Liver (tissue), 9 donors: Measurements from ENCODE around the gene TLCD3A. TPM values are rescaled to one million over a fixed set of nuclear protein-coding genes. Genes with fewer than 3 reads are reported as not detected.

Experiments used
- DNase-seq: peaks from one replicate; pipeline ENCODE4 v3.0.0-alpha.2; 2017; ENCODE audit warnings: low spot score
- H3K27ac ChIP-seq, 2 donors: one replicate each; pipeline ENCODE4 v1.7.0; 2013; ENCODE audit warnings: inconsistent platforms in 2 of 2, low read length in 2 of 2, control low read depth in 1 of 2, low read depth in 1 of 2, mild to moderate bottlenecking in 1 of 2
- H3K27me3 ChIP-seq, 4 donors: one replicate each; pipeline versions ENCODE4 v1.6.1 to v1.7.0; 2013; ENCODE audit warnings: low read length in 3 of 4, inconsistent platforms in 1 of 4, mild to moderate bottlenecking in 1 of 4, moderate library complexity in 1 of 4; ENCODE audit not compliant: control insufficient read depth in 4 of 4, insufficient read depth in 4 of 4
- H3K36me3 ChIP-seq, 4 donors: one replicate each; pipeline versions ENCODE4 v1.6.1 to v1.7.0; 2013; ENCODE audit warnings: low read length in 3 of 4, mild to moderate bottlenecking in 3 of 4, low read depth in 1 of 4, moderate library complexity in 1 of 4; ENCODE audit not compliant: control insufficient read depth in 4 of 4, insufficient read depth in 3 of 4
- H3K4me1 ChIP-seq, 4 donors: one replicate each; pipeline versions ENCODE4 v1.6.1 to v1.7.0; 2013; ENCODE audit warnings: low read length in 3 of 4, mild to moderate bottlenecking in 3 of 4, moderate library complexity in 1 of 4; ENCODE audit not compliant: control insufficient read depth in 4 of 4, insufficient read depth in 4 of 4
- H3K4me3 ChIP-seq, 3 donors: one replicate each; pipeline versions ENCODE4 v1.6.1 to v1.7.0; 2013; ENCODE audit warnings: low read length in 3 of 3, control low read depth in 1 of 3, low read depth in 1 of 3, mild to moderate bottlenecking in 1 of 3
- H3K9ac ChIP-seq, 2 donors: one replicate each; pipeline ENCODE4 v1.7.0; 2013; ENCODE audit warnings: low read length in 2 of 2, mild to moderate bottlenecking in 2 of 2, moderate library complexity in 2 of 2, control low read depth in 1 of 2, low read depth in 1 of 2
- H3K9me3 ChIP-seq, 4 donors: one replicate each; pipeline versions ENCODE4 v1.6.1 to v1.7.0; 2013; ENCODE audit warnings: low read length in 3 of 4; ENCODE audit not compliant: control insufficient read depth in 4 of 4
- CTCF ChIP-seq: fragments of 150-350 bp; IDR thresholded peaks from 2 replicates; pipeline ENCODE4 v1.5.1; 2017; ENCODE audit warnings: improper control_type of control experiment, low read depth, low read length; ENCODE audit not compliant: missing input control
- EGR1 ChIP-seq, 2 donors: IDR thresholded peaks; 2 replicates each; pipeline ENCODE4 v1.6.1; 2016 to 2018; ENCODE audit warnings: antibody characterized with exemption in 2 of 2, low read depth in 2 of 2
- FOXA1 ChIP-seq: IDR thresholded peaks from 2 replicates; pipeline ENCODE4 v1.6.1; 2016; ENCODE audit warnings: antibody characterized with exemption
- GABPA ChIP-seq, 2 donors: IDR thresholded peaks in 1 of 2; conservative IDR thresholded peaks in 1 of 2; 2 replicates each; pipeline ENCODE4 v1.6.1; 2016; ENCODE audit warnings: antibody characterized with exemption in 2 of 2, mild to moderate bottlenecking in 1 of 2, moderate library complexity in 1 of 2
- HNF4G ChIP-seq: IDR thresholded peaks from 2 replicates; pipeline ENCODE4 v1.6.1; 2016; ENCODE audit warnings: antibody characterized with exemption
- JUND ChIP-seq, 2 donors: IDR thresholded peaks; 2 replicates each; pipeline ENCODE4 v1.6.1; 2016; ENCODE audit warnings: antibody characterized with exemption in 2 of 2
- MAX ChIP-seq: IDR thresholded peaks from 2 replicates; pipeline ENCODE4 v1.6.1; 2016; ENCODE audit warnings: antibody characterized with exemption
- RXRA ChIP-seq, 2 donors: IDR thresholded peaks; 2 replicates each; pipeline ENCODE4 v1.6.1; 2017 to 2018; ENCODE audit warnings: antibody characterized with exemption in 2 of 2, mild to moderate bottlenecking in 1 of 2
- SP1 ChIP-seq: IDR thresholded peaks from 2 replicates; pipeline ENCODE4 v1.6.1; 2018; ENCODE audit warnings: antibody characterized with exemption, mild to moderate bottlenecking
- TAF1 ChIP-seq: conservative IDR thresholded peaks from 2 replicates; pipeline ENCODE4 v1.6.1; 2016; ENCODE audit warnings: antibody characterized with exemption, mild to moderate bottlenecking
- YY1 ChIP-seq: IDR thresholded peaks from 2 replicates; pipeline ENCODE4 v1.6.1; 2016; ENCODE audit warnings: antibody characterized with exemption, mild to moderate bottlenecking
- ZBTB33 ChIP-seq: IDR thresholded peaks from 2 replicates; pipeline ENCODE4 v1.6.1; 2016; ENCODE audit warnings: antibody characterized with exemption
- WGBS: extraction: QIAGEN DNeasy Blood & Tissue Kit; methylation state at CpG from one replicate; pipeline ENCODE4 v1.1.7; 2013; 5-methylcytosine and 5-hydroxymethylcytosine counted together
- polyA plus RNA-seq, 2 donors: library from polyadenylated mRNA; stranded (reverse) in 1 of 2; unstranded in 1 of 2; fragments of 200-250 nt in 1 of 2; fragments of >200 nt in 1 of 2; fragmentation: Nextera tagmentation in 1 of 2; extraction: Ambion mirVana in 1 of 2; gene quantifications; one replicate each; pipeline versions ENCODE4 v1.2.1 to v1.2.3, GENCODE V29; 2013 to 2015
- total RNA-seq, 2 donors: library from RNA; depleted of rRNA; stranded (reverse); fragments of >200 nt; gene quantifications; one replicate each; pipeline ENCODE4 v1.2.3, GENCODE V29; 2014
- donor health status: healthy.
- donor health status: healthy.
- donor health status: healthy.
- donor health status: healthy.
- donor health status: healthy.

The TLCD3A gene
- total and polyA plus RNA-seq, 4 donors = 0.57 to 2.3 (median 1.5) TPM

- 90% methylated on average over 14 of the region's 14 CpGs for WGBS
- Histone ChIP-seq H3K9ac (no peak overlapping the region), H3K4me1 (no peaks in the 10 kb centered on the region), H3K27me3 (no peaks in the 10 kb centered on the region), H3K4me3 (no peak overlapping the region), H3K9me3 (no peaks in the 10 kb centered on the region), H3K27ac (no peak overlapping the region), H3K36me3 (peaks cover 10 to 74% (median 62%) of the 10 kb centered on the region in 4 donors)
- DNase-seq = no peak
- TF ChIP-seq SP1 (no peak), RXRA (IDR thresholded peaks at IDR 0.05) (no peak), MAX (no peak), JUND (IDR thresholded peaks at IDR 0.05) (no peak), HNF4G (no peak)
Measured at GRCh38 chr17:773467-774312, 41.3 kb downstream of the TLCD3A start.

- WGBS = 95% methylated on average over 5 of the region's 5 CpGs
- peaks cover 10 to 69% (median 59%) of the 10 kb centered on the region in 4 donors for H3K36me3 ChIP-seq
- TF ChIP-seq CTCF (no peak), MAX (no peak), EGR1 (IDR thresholded peaks at IDR 0.05; ENCODE audit: low read depth in 2 of 2) (no peak), YY1 (no peak), FOXA1 (no peak), GABPA (IDR thresholded peaks at IDR 0.05 in 1 of 2, conservative IDR thresholded peaks at IDR 0.05 in 1 of 2) (no peak), HNF4G (no peak), RXRA (IDR thresholded peaks at IDR 0.05) (no peak), ZBTB33 (no peak)
Measured at GRCh38 chr17:774313-774584, 41.9 kb downstream of the TLCD3A start.

GRCh38 chr17:778096-778495, 45.7 kb downstream of the TLCD3A start:
- peaks cover 10 to 45% (median 39%) of the 10 kb centered on the region in 4 donors for H3K36me3 ChIP-seq
- peaks cover 6 to 14% (median 11%) of the 10 kb centered on the region in 4 donors for H3K4me1 ChIP-seq
- 97% methylated on average over 11 of the region's 11 CpGs for WGBS
- no peaks in the 10 kb centered on the region for H3K27me3 ChIP-seq
- no peak overlapping the region for H3K4me3 ChIP-seq
- DNase-seq = no peak
- TF ChIP-seq TAF1 = no peak
- H3K9me3 ChIP-seq = no peaks in the 10 kb centered on the region
- H3K27ac ChIP-seq = no peak overlapping the region
- H3K9ac ChIP-seq = no peak overlapping the region

More at GRCh38 chr17:774313-774584, 41.9 kb downstream of the TLCD3A start:
- no peak for DNase-seq
- no peaks in the 10 kb centered on the region for H3K9me3 ChIP-seq
- no peak overlapping the region for H3K27ac ChIP-seq
- H3K9ac ChIP-seq = no peak overlapping the region
- H3K27me3 ChIP-seq = no peaks in the 10 kb centered on the region
- H3K4me3 ChIP-seq = no peak overlapping the region
- no peaks in the 10 kb centered on the region for H3K4me1 ChIP-seq
